Measurements from ENCODE around the gene UBA1. TPM values are rescaled to one million over a fixed set of nuclear protein-coding genes. Genes with fewer than 3 reads are reported as not detected.

UBA1 gene
- polyA plus RNA-seq, 1 donor (not counting 4 experiments of a cell fraction or from before 2014, with no cell fraction given): 236 TPM

GRCh38 chrX:47190445-47191269 is 3.0 kb upstream of the UBA1 start:
- Histone ChIP-seq H4K20me1 (ENCODE audit: control insufficient read depth, extremely low read depth, insufficient read depth, low read length) (no peaks in the 10 kb centered on the region), H3K9ac (ENCODE audit: control insufficient read depth, extremely low read depth, insufficient read depth, low read length) (peak overlapping the region; percentile 87), H3K4me1 (ENCODE audit: control insufficient read depth, extremely low read depth, insufficient read depth, low read length) (peaks cover 29% of the 10 kb centered on the region), H3K27me3 (ENCODE audit: control insufficient read depth, extremely low read depth, insufficient read depth, low read length) (no peaks in the 10 kb centered on the region), H3K79me2 (ENCODE audit: control insufficient read depth, insufficient read depth, low read length) (peaks cover 26% of the 10 kb centered on the region), H3K9me3 (ENCODE audit: control insufficient read depth, low read depth, low read length) (no peaks in the 10 kb centered on the region), H3K4me2 (ENCODE audit: control insufficient read depth, extremely low read depth, insufficient read depth, low read depth, low read length) (peak overlapping the region; percentile 80), H3K27ac (ENCODE audit: control insufficient read depth, insufficient read depth, low read length) (peak overlapping the region; percentile 84), H2AFZ (ENCODE audit: control insufficient read depth, low read length) (peak overlapping the region; percentile 51), H3K36me3 (ENCODE audit: control insufficient read depth in 2 of 2, extremely low read depth in 1 of 2, insufficient read depth in 2 of 2, low read length in 2 of 2) (peaks cover 2 to 5% of the 10 kb centered on the region in 2 experiments), H3K9me1 (ENCODE audit: control insufficient read depth, extremely low read depth, insufficient read depth, low read length) (no peaks in the 10 kb centered on the region), H3K4me3 (ENCODE audit: control insufficient read depth in 2 of 3, extremely low read depth in 1 of 3, insufficient read depth in 2 of 3, low read depth in 1 of 3, low read length in 3 of 3) (peak overlapping the region; percentile 52 to 73 (median 68))
- FAIRE-seq (no peak), DNase-seq (ENCODE audit: low read depth, low spot score) (peak; percentile 68)
- TF ChIP-seq EZH2 (IDR thresholded peaks at IDR 0.05; ENCODE audit: low read length) (no peak), CTCF (optimal IDR thresholded peaks at IDR 0.05 in 1 of 3, IDR thresholded peaks at IDR 0.05 in 1 of 3, conservative IDR thresholded peaks at IDR 0.05 in 1 of 3; ENCODE audit: extremely low read depth in 1 of 3, insufficient read depth in 2 of 3, low read length in 3 of 3) (no peak)
- dilution Hi-C loops (cut with MboI; ENCODE audit: extremely low pct_ligation_motif_present, low sequenced_read_pairs): no loop called here

- no peak for FAIRE-seq
- dilution Hi-C loops (cut with MboI; ENCODE audit: extremely low pct_ligation_motif_present, low sequenced_read_pairs): no loop called here
- TF ChIP-seq CTCF (optimal IDR thresholded peaks at IDR 0.05 in 1 of 3, IDR thresholded peaks at IDR 0.05 in 1 of 3, conservative IDR thresholded peaks at IDR 0.05 in 1 of 3; ENCODE audit: extremely low read depth in 1 of 3, insufficient read depth in 2 of 3, low read length in 3 of 3): no peak
- TF ChIP-seq EZH2 (IDR thresholded peaks at IDR 0.05; ENCODE audit: low read length): no peak
Measured at GRCh38 chrX:47191331-47191730, 2.3 kb upstream of the UBA1 start.

More at GRCh38 chrX:47191331-47191730, 2.3 kb upstream of the UBA1 start:
- peaks cover 33% of the 10 kb centered on the region for H3K79me2 ChIP-seq (ENCODE audit: control insufficient read depth, insufficient read depth, low read length)
- peaks cover 5 to 8% of the 10 kb centered on the region in 2 experiments for H3K36me3 ChIP-seq (ENCODE audit: control insufficient read depth in 2 of 2, extremely low read depth in 1 of 2, insufficient read depth in 2 of 2, low read length in 2 of 2)
- peak overlapping the region; percentile 51 for H2AFZ ChIP-seq (ENCODE audit: control insufficient read depth, low read length)
- no peak for DNase-seq (ENCODE audit: low read depth, low spot score)
- peak overlapping the region; percentile 80 for H3K4me2 ChIP-seq (ENCODE audit: control insufficient read depth, extremely low read depth, insufficient read depth, low read depth, low read length)
- peaks cover 33% of the 10 kb centered on the region for H3K4me1 ChIP-seq (ENCODE audit: control insufficient read depth, extremely low read depth, insufficient read depth, low read length)
- H4K20me1 ChIP-seq (ENCODE audit: control insufficient read depth, extremely low read depth, insufficient read depth, low read length): no peaks in the 10 kb centered on the region
- peak overlapping the region; percentile 52 to 73 (median 68) for H3K4me3 ChIP-seq (ENCODE audit: control insufficient read depth in 2 of 3, extremely low read depth in 1 of 3, insufficient read depth in 2 of 3, low read depth in 1 of 3, low read length in 3 of 3)
- H3K9me3 ChIP-seq (ENCODE audit: control insufficient read depth, low read depth, low read length): no peaks in the 10 kb centered on the region
- H3K27me3 ChIP-seq (ENCODE audit: control insufficient read depth, extremely low read depth, insufficient read depth, low read length): no peaks in the 10 kb centered on the region
- H3K9ac ChIP-seq (ENCODE audit: control insufficient read depth, extremely low read depth, insufficient read depth, low read length): peak overlapping the region; percentile 87
- H3K9me1 ChIP-seq (ENCODE audit: control insufficient read depth, extremely low read depth, insufficient read depth, low read length): no peaks in the 10 kb centered on the region
- peak overlapping the region; percentile 84 for H3K27ac ChIP-seq (ENCODE audit: control insufficient read depth, insufficient read depth, low read length)
